C4-2B (cell line): Measurements from ENCODE around the gene SLC25A25.

Experiments used
- CTCF ChIP-seq: fragments of 450-650 bp; conservative IDR thresholded peaks from 2 replicates; pipeline ENCODE4 v1.5.1; 2017; ENCODE audit warnings: mild to moderate bottlenecking
- ZFX ChIP-seq: fragments of 450-650 bp; IDR thresholded peaks from 2 replicates; pipeline ENCODE4 v1.6.1; 2017

GRCh38 chr9:128054087-128054486 lies 13.9 kb upstream of the SLC25A25 start:
- TF ChIP-seq CTCF, result no peak
- TF ChIP-seq ZFX, result no peak
